ENCODE measurements around the gene TRPM3.

- TF ChIP-seq CTCF (IDR thresholded peaks at IDR 0.05; ENCODE audit: low read depth, low read length) = no peak
- no peak for TF ChIP-seq EZH2phosphoT487 (IDR thresholded peaks at IDR 0.05; ENCODE audit: low read depth)
Observed at GRCh38 chr9:70574151-70574837, 547.1 kb downstream of the TRPM3 start.

Data from OCI-LY3 (cell line).